ENCODE data around the gene LHB. TPM values are rescaled to one million over a fixed set of nuclear protein-coding genes. Genes with fewer than 3 reads are reported as not detected.

Gene LHB
- total RNA-seq, 1 experiment from 2014 or later: not detected

DNA sequence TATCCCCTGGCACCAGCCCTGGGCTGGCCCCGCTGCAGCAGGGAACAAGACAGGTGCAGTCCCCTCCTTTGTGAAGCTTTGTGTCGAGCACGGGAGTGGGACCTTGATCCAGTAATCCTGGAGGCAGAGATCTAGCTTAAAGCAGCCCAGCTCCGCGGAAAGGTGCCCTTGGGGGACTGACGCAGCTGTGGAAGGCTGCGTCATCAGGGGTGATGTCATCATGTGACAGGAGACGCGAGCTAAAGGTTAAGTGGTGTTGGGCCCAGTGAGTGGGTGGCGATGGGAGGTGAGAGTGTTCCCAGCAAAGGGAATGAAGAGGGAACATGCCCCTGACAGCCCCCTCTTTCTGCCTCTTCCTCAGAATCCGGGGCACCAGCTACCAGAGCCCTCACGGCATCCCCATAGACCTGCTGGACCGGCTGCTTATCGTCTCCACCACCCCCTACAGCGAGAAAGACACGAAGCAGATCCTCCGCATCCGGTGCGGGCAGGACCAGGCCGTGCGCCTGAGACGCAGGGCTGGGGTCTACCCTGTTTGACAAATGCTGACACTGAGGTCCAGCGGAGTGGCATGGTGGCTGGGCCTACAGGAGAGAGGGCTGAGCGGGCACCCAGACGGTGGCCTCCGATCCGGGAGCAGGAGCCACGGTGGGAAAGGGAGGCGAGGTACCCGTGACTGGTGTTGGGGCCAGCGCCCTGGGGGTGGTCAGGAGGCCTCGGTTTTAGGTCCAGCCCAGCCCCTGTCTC is 2.6 kb downstream of the LHB start:
- no peak for DNase-seq (ENCODE audit: extremely low read depth, low read depth)

DNA sequence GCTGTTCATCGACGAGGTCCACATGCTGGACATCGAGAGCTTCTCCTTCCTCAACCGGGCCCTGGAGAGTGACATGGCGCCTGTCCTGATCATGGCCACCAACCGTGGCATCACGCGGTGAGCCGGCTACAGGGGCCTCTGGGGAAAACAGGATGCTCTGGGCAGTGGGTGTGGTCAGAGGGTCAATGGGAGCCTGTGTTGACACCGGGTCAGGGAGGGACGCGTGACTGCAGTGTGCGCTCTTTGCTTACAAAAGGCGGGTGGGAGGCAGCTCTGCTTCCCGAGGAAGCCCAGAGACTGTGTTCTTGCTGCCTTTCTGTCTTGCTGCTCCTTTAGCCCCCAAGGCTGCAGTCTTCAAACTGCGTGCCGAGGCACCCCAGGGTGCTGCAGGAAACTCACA is 5.7 kb downstream of the LHB start:
- no peak for DNase-seq (ENCODE audit: extremely low read depth, low read depth)

- DNase-seq (ENCODE audit: extremely low read depth, low read depth): no peak
Observed at GRCh38 chr19:49010453-49010852, 6.4 kb downstream of the LHB start.

DNA sequence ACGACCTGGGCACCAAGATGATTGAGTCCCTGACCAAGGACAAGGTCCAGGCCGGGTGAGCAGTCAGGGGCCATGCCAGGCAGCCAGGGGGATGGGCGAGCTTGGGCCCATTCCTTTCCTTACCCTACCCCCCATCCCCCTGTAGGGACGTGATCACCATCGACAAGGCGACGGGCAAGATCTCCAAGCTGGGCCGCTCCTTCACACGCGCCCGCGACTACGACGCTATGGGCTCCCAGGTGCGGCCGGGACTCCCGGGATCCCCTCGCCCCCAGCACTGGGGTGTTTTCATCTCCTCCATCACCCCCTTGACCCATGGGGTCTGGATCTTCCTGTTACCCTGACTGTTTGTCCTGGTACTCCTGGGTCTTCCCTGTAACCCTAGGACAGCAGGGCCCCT is 7.1 kb downstream of the LHB start:
- no peak for DNase-seq (ENCODE audit: extremely low read depth, low read depth)

- DNase-seq (ENCODE audit: extremely low read depth, low read depth): no peak
Observed at GRCh38 chr19:49006905-49007304, 10.0 kb downstream of the LHB start.

DNA sequence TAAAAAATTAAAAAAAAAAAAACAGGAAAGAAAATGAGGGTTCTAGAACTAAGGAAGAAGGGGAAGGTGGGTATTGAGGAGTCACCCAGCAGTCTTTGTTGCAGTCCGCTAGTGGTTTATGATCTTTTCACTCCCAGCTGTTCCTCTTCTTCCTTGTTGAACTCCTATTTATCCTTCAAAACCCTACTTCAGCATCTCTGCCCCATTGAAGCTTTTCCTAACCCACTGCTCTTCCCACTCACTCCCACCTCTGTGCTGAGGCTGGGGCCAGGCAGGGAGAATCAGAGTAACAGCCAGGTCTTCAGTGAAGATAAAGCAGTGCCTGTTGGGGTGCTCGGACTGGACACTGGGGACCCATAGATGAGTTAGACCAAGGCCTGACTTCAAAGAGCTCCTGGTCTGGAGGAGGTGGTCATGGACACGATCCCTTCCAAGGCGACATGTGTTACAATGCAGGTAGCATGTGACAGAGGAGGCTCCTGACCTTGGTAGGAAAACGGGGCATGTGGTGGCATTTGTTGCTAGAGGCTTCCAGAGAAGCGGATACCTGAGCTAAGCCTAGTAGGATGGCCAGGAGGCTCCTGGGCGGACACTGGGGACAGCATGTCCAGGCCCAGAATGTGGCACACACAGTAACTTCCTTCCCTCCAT is 11.8 kb downstream of the LHB start:
- DNase-seq (ENCODE audit: extremely low read depth, low read depth): no peak

GRCh38 chr19:49004133-49004532 is 12.8 kb downstream of the LHB start:
- DNase-seq (ENCODE audit: extremely low read depth, low read depth): no peak

DNA sequence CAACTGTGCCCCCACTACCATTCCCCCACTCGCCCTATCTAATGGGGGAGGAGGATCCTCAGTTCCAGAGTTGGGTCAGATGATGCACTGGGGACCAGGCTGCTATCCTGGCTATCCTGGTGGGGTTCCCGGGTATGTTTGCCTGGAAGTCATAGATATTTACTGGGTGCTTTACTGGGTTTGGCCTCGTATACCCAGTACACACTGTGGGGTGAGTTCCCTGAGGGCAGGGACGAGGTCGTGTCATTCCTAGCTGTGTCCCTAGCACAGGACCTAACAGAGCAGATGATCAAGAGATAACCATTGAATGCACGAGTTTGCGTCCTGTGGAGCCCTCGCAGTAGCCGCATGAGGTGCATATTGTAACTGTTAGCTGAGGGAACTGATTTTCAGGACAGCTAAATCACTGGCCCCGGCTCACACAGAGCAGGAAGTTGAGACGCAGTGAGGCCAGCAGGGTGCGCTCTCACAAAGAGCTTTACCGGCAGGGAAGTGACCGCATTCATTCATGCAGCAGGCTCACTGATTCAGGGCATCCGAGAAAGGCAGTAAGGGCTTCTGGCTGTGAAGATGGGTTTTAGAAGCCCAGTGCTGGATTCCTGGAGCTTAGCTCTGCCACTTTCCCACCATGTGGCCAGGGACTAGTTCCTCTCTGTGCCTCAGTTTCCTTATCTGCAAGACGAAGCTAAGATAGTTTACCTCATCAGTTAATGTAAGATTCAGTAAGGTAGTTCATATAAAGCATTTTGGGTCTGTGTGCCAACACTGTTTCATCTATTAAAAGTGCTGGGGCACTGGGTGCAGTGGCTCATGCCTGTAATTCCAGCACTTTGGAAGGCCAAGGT is 17.2 kb downstream of the LHB start:
- DNase-seq (ENCODE audit: extremely low read depth, low read depth): peak; percentile 36

- peak; percentile 40 for DNase-seq (ENCODE audit: extremely low read depth, low read depth)
Observed at GRCh38 chr19:48997972-48998371, 18.9 kb downstream of the LHB start.

- no peak for DNase-seq (ENCODE audit: extremely low read depth, low read depth)
Observed at GRCh38 chr19:48994035-48994386, 22.9 kb downstream of the LHB start.

GRCh38 chr19:48993175-48994034 is 23.5 kb downstream of the LHB start, which contains the start of the genes GYS1 and RUVBL2:
GYS1 (minus strand) TSS chr19:48993309; CDS start chr19:48993112, 197 bp downstream.
RUVBL2 (plus strand) TSS chr19:48993887; CDS start chr19:48993912, 25 bp downstream.
- DNase-seq (ENCODE audit: extremely low read depth, low read depth): peak; percentile 98

GRCh38 chr19:48992581-48993174 is 24.2 kb downstream of the LHB start:
- DNase-seq (ENCODE audit: extremely low read depth, low read depth): no peak

GRCh38 chr19:48991873-48992580 is 24.9 kb downstream of the LHB start:
- peak; percentile 51 for DNase-seq (ENCODE audit: extremely low read depth, low read depth)

DNA sequence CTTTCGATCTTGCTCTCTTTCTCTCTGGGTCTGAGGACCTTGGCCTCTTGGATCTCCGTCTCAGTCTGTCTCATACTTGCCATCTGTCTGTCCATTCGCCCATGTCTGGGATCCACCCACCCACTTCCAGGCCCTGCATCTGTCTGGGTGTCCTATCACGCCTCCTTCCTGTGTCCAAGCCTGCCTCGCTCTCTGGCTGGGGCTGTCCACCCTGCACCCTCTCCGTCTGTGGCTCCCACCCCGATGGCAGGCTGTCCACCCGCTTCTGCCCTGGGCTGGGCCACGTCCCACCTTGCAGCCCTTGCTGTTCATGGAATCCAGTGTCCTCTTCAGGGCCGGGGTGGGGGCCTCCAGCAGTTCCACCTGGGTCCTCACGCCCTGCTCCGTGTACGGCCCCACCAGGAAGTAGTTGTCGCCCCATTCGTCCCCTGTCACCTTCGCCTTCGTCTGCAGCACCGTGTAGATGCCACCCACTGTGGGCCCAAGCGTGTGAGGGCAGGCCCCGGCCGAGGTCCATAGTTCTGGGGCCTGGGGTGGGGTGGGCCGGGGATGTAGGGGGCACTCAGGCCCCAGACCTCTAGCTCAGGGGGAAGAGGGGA is 25.8 kb downstream of the LHB start:
- DNase-seq (ENCODE audit: extremely low read depth, low read depth): no peak

- no peak for DNase-seq (ENCODE audit: extremely low read depth, low read depth)
Observed at GRCh38 chr19:48990400-48990799, 26.5 kb downstream of the LHB start.

DNA sequence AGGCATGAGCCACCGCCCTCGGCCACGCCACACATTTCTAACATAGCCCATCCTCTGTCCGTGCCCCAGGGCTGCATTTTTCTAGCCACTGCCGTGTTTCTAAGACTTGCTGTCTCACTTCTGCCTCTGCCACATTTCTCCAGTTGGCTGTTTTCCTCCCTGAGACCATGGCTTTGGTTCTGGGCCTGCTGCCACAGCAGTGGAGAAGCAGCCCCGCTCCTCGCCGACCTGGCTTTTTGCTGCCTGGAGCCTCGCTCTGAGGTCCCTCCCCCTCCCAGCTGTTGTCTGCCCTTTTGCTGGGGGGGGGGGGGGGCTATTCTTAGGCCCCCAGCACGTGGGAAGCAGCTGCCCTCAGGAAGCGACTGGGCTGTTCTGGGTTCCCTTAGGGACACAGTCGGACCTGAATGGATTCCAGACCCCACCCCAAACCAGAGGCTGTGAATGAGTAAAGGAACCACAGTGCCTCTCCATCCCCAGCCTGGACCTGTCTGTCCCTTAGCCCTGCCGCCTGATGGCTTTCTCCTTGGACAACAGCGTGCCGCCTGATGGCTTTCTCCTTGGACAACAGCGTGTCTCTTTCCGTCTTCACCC is 27.1 kb downstream of the LHB start:
- no peak for DNase-seq (ENCODE audit: extremely low read depth, low read depth)

- no peak for DNase-seq (ENCODE audit: extremely low read depth, low read depth)
Observed at GRCh38 chr19:48988860-48989259, 28.0 kb downstream of the LHB start.

- DNase-seq (ENCODE audit: extremely low read depth, low read depth): no peak
Observed at GRCh38 chr19:48988286-48988685, 28.6 kb downstream of the LHB start.

DNA sequence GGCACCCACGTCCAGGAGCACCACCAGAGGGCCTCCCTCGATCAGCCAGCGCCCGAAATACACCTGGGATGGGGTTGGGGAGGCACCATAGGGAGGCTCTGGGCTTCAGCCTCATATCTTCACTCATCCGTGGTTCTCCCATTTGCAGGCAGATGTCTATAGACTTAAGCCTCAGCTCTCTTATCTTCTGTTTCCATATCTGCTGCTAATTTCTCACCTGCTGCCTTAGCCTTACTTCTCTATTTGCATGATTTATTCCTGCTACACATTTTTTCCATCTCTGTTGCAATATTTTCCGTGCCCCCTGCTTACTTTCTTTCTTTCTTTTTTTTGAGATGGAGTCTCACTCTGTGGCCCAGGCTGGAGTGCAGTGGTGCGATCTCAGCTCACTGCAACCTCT is 29.6 kb downstream of the LHB start:
- no peak for DNase-seq (ENCODE audit: extremely low read depth, low read depth)
